Measurements from ENCODE around the gene ANXA10. TPM values are rescaled to one million over a fixed set of nuclear protein-coding genes. Genes with fewer than 3 reads are reported as not detected.

The ANXA10 gene
- total RNA-seq, 1 donor, result 1.1 TPM

- H2AFZ ChIP-seq (ENCODE audit: low read length), result no peak overlapping the region
- peaks cover 4% of the 10 kb centered on the region for H3K4me1 ChIP-seq (ENCODE audit: insufficient read depth, low read length)
- no peaks in the 10 kb centered on the region for H3K36me3 ChIP-seq (ENCODE audit: insufficient read depth, low read length)
- no peak overlapping the region for H3K27ac ChIP-seq (ENCODE audit: low read depth, low read length)
- H3K4me2 ChIP-seq (ENCODE audit: insufficient read depth, low read length), result no peak overlapping the region
- no peaks in the 10 kb centered on the region for H3K9me3 ChIP-seq (ENCODE audit: low read depth, low read length)
- H3K27me3 ChIP-seq (ENCODE audit: insufficient read depth, low read length), result no peaks in the 10 kb centered on the region
- H3K79me2 ChIP-seq (ENCODE audit: insufficient read depth, low read length), result no peaks in the 10 kb centered on the region
- TF ChIP-seq CTCF (IDR thresholded peaks at IDR 0.05; ENCODE audit: extremely low read depth, low read depth, low read length), result no peak
- no peak overlapping the region for H3K4me3 ChIP-seq (ENCODE audit: insufficient read depth, low read length)
- no peak for DNase-seq (ENCODE audit: insufficient read length, low spot score, missing footprints)
- H4K20me1 ChIP-seq (ENCODE audit: insufficient read depth, low read length), result no peaks in the 10 kb centered on the region
Observed at GRCh38 chr4:168188754-168189153, 96.4 kb downstream of the ANXA10 start.

GRCh38 chr4:168197926-168198325 lies 105.6 kb downstream of the ANXA10 start:
- H3K79me2 ChIP-seq (ENCODE audit: insufficient read depth, low read length), result no peaks in the 10 kb centered on the region
- no peak overlapping the region for H3K27ac ChIP-seq (ENCODE audit: low read depth, low read length)
- H3K36me3 ChIP-seq (ENCODE audit: insufficient read depth, low read length), result no peaks in the 10 kb centered on the region
- H3K4me2 ChIP-seq (ENCODE audit: insufficient read depth, low read length), result no peak overlapping the region
- no peak for TF ChIP-seq CTCF (IDR thresholded peaks at IDR 0.05; ENCODE audit: extremely low read depth, low read depth, low read length)
- no peaks in the 10 kb centered on the region for H3K4me1 ChIP-seq (ENCODE audit: insufficient read depth, low read length)
- H3K9me3 ChIP-seq (ENCODE audit: low read depth, low read length), result no peaks in the 10 kb centered on the region
- H4K20me1 ChIP-seq (ENCODE audit: insufficient read depth, low read length), result no peaks in the 10 kb centered on the region
- no peak overlapping the region for H2AFZ ChIP-seq (ENCODE audit: low read length)
- H3K27me3 ChIP-seq (ENCODE audit: insufficient read depth, low read length), result no peaks in the 10 kb centered on the region
- H3K4me3 ChIP-seq (ENCODE audit: insufficient read depth, low read length), result no peak overlapping the region
- DNase-seq (ENCODE audit: insufficient read length, low spot score, missing footprints), result peak; percentile 43

- Histone ChIP-seq H4K20me1 (ENCODE audit: insufficient read depth, low read length) (no peaks in the 10 kb centered on the region), H3K4me1 (ENCODE audit: insufficient read depth, low read length) (no peaks in the 10 kb centered on the region), H3K36me3 (ENCODE audit: insufficient read depth, low read length) (no peaks in the 10 kb centered on the region), H2AFZ (ENCODE audit: low read length) (no peak overlapping the region), H3K27ac (ENCODE audit: low read depth, low read length) (no peak overlapping the region), H3K27me3 (ENCODE audit: insufficient read depth, low read length) (no peaks in the 10 kb centered on the region), H3K4me3 (ENCODE audit: insufficient read depth, low read length) (no peak overlapping the region), H3K9me3 (ENCODE audit: low read depth, low read length) (peaks cover 8% of the 10 kb centered on the region), H3K79me2 (ENCODE audit: insufficient read depth, low read length) (no peaks in the 10 kb centered on the region), H3K4me2 (ENCODE audit: insufficient read depth, low read length) (no peak overlapping the region)
- no peak for DNase-seq (ENCODE audit: insufficient read length, low spot score, missing footprints)
- TF ChIP-seq CTCF (IDR thresholded peaks at IDR 0.05; ENCODE audit: extremely low read depth, low read depth, low read length), result no peak
Observed at GRCh38 chr4:168199260-168199957, 107.1 kb downstream of the ANXA10 start.

GRCh38 chr4:168200685-168201084 lies 108.3 kb downstream of the ANXA10 start:
- Histone ChIP-seq H3K4me1 (ENCODE audit: insufficient read depth, low read length) (no peaks in the 10 kb centered on the region), H3K79me2 (ENCODE audit: insufficient read depth, low read length) (no peaks in the 10 kb centered on the region), H2AFZ (ENCODE audit: low read length) (no peak overlapping the region), H3K4me3 (ENCODE audit: insufficient read depth, low read length) (no peak overlapping the region), H3K27ac (ENCODE audit: low read depth, low read length) (no peak overlapping the region), H3K9me3 (ENCODE audit: low read depth, low read length) (peaks cover 8% of the 10 kb centered on the region), H3K27me3 (ENCODE audit: insufficient read depth, low read length) (no peaks in the 10 kb centered on the region), H4K20me1 (ENCODE audit: insufficient read depth, low read length) (no peaks in the 10 kb centered on the region), H3K36me3 (ENCODE audit: insufficient read depth, low read length) (no peaks in the 10 kb centered on the region), H3K4me2 (ENCODE audit: insufficient read depth, low read length) (no peak overlapping the region)
- DNase-seq (ENCODE audit: insufficient read length, low spot score, missing footprints), result peak; percentile 32
- no peak for TF ChIP-seq CTCF (IDR thresholded peaks at IDR 0.05; ENCODE audit: extremely low read depth, low read depth, low read length)

Data from osteoblast (primary cell).